Measurements from ENCODE around the gene GRIA2.
"Not testable (repeated sequence)": the region's sequence is repeated elsewhere in the genome, so short reads cannot be mapped to it uniquely, and the experiment has no call there.

GRIA2 gene

DNA sequence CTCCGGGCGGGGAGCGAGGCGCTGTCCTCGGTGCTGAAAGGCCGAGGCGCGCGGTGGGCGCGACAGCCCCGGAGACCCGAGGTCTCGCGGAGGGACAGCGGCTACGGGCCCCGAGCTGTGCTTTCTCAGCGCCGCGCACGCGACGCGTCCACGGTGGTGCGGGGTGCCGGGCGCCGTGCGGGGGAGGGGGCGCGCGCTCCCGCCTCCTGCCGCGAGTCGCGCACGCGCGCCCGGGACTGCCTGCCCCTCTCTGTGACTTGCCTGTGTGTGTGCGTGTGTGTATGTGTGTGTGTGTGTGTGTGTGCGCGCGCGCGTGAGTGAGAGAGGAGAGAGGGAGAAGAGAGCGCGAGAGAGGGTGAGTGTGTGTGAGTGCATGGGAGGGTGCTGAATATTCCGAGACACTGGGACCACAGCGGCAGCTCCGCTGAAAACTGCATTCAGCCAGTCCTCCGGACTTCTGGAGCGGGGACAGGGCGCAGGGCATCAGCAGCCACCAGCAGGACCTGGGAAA, at the start of gene GRIA2:
Gene GRIA2 (plus strand): TSS at position 358 of the 511 bp plus-strand sequence. CDS start 315 bp downstream, outside the sequence.
- peak; percentile 72 for DNase-seq

- DNase-seq: no peak
Measured at GRCh38 chr4:157172011-157172410, 48.5 kb upstream of the GRIA2 start.

GRCh38 chr4:157180268-157180667, 40.3 kb upstream of the GRIA2 start:
- DNase-seq: not testable (repeated sequence)

GRCh38 chr4:157184300-157184699, 36.2 kb upstream of the GRIA2 start:
- no peak for DNase-seq

- no peak for DNase-seq
Measured at GRCh38 chr4:157185363-157185762, 35.2 kb upstream of the GRIA2 start.

DNA sequence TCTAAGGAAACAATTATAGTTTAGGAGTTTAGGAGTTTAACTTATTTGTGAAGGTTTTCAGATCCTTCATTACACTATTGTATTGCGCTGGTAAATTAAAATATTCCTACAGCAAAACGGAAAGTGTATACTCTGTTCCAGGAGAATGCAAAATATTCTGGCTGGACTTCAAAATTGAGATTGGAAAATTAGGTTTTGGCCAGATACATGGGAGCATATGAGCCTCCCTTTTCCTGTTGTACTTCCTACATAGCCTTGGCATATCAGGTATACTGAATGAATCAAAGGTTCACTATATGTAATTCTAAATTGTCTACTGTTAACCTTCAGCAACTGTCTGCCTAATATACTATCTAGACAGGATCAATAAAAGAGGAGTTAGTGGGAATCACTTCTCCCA, 25.2 kb upstream of the GRIA2 start:
- DNase-seq: no peak

- DNase-seq: no peak
Measured at GRCh38 chr4:157196046-157196445, 24.5 kb upstream of the GRIA2 start.

DNA sequence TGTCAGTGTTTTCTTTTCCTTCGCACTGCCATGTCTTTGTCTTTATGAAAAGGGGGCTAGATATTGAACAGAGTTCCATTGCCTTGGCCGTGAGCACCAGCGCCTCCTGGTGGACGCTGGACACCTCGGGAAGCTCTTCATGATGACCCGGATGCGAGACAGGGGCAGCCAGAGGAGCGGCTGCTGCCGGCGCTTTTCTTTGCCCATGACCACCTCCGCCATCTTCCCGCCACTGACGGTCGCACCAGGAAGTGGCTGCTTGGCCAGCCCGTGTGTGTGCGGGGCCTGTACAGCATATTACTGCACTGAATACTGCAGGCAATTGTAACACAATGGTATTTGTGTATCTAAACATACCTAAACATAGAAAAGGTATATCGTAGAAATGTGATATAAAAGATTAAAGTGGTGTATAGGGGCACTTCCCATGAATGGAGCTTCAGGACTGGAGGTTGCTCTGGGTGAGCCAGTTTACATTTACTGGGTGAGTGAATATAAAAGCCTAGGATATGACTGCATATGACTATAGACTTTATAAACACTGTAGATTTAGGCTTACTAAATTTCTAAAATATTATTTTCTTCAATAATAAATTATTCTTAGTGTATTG, 15.8 kb upstream of the GRIA2 start:
- DNase-seq: no peak

DNA sequence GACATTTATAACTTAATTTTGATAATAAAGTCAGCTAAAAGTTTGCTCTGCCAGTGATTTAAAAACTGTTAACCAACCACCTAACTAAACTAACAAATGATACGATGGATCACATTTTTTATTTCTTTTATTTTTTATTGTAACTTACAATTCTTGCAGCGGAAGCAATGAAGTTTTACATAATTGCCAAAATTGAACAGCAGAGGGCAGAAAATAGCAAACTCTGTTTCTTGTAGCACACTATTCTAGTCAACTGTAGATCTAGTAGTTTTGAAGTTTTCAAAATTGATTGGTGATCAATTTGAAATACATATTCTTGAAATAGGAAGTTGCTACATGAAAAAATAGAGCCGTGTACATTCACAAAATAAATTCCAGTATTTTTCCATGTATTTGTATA, 2.8 kb upstream of the GRIA2 start:
- DNase-seq: peak; percentile 27

DNA sequence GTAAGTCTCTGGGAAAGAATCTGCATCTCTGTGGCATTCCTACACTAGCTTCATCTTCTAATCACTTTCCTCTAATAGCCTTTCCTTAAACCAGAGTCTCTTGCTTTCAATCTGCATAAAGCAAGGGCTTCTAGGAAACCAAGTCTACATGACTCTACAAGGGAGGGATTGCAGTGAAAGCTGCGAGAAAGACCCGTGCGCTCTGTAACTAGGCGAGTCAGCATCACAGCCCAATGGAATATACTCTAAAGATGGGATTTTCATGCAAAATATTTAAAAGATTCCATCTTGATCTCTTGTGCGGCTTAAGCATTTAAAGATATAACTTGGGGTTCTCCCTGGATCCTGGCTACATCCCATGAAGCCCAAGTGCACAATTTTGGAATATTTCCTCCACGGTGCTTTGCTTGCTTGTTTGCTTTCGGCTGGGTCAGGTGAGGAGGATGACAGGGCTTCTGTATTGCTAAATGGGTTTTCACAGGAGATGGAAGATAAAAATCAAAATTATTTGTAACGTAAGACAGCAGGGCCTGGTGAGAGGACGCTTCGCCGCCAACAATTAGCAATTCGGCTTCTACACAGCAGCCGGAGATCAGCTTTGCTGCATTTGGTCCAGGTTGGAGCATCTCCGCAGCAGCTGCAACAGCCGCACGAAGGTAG, 687 bp upstream of the GRIA2 start:
- peak; percentile 66 for DNase-seq

GRCh38 chr4:157221426-157221894, 932 bp downstream of the GRIA2 start:
- DNase-seq: no peak

DNA sequence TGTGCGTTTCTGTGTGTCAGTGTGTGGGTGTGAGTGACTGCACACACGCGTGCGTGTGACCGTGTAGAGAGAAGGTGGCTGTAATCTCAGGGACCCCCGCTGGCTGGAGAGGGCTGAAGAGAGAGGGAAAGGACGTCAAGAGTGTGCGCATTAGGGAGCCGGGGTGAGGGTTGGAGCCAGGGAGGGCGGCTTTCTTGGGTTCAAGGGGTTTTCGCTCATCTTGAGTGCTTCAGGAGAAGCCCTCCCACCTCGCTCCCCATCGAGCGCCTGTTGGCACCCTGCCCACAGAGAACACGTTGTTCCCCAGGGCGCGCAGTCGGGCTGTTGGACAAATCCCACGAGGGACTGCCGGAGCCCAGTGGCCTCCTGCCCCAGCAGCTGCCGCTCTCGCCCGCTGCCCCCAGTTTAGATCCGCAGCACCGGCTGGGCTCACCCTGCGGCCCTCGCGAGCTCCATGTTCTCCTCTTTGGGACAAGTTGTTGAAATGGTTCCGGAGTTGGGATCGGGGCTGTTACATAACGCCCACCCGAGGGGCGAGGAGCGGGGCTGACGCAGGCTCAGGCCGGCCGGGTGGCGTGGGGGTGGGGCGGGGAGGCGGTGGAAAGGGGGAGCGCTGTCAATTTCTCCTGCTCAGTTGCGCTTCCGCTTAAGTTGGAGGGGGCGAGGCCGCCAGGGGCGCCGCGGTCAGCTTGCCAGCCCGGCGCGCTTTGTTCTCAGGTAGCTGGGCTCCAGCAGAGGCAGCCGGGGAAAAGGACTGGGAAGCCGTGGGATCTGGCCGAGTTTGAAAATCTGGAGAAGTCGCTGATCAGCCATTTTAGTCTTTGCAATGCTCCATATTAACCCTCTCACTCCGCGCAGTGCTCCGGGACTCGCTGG, 1.6 kb downstream of the GRIA2 start:
- peak; percentile 62 for DNase-seq

DNA sequence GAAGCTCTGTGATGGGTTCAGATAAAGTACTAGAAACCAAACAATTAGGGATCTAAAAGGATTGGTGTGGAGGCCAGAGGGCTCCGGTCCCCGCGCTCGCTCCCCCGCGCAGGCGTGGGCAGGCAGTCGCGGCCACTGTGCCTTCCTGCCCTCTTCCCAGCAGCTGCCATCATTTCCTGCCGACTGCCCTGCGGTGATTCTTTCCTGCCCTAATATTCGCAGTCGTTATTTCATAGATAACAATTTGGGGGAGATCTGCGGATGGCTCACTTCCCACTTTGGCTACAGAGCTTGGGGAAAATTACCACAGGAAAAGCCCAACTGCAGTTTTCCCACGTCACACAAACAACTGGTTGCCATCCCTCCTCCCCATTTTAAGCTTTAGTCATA, 2.2 kb downstream of the GRIA2 start:
- no peak for DNase-seq

DNA sequence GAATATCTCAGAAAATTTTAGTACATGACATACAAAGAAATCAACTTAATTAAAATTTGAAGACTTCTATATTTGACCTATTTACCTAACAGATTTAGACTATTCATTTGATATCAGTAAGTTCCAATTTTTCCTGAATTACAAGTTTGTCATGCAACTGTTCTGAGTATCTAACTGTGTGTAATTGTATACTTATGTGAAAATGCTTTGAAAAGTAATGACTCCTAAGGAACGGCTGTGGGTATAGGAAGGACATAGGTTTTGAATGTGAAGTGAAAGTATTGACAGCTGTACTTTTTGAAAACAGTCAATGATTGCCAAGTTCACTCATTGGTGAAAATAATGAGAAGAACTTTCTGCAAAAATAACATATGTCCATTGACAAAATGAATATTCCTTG, 2.9 kb downstream of the GRIA2 start:
- DNase-seq: no peak

- no peak for DNase-seq
Measured at GRCh38 chr4:157225096-157225495, 4.6 kb downstream of the GRIA2 start.

GRCh38 chr4:157226035-157226434, 5.5 kb downstream of the GRIA2 start:
- DNase-seq: no peak

DNA sequence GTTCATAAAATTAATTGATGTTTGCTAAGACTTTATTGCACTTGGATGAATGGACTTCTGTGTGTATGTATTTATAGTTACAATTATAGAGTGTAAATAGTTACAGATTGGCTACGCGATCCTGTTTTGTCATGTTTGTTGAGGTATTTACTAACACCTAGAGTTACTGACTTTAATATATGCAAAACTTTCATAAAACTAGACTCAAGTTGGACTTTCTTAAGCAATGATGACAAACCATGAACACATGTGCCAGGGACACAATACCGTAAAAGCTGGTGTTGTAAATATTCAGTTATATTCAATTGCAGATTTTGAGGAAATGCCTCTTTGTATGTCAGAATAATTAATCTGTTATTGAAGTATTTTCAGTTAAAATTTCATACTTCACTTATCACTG, 6.1 kb downstream of the GRIA2 start:
- no peak for DNase-seq

DNA sequence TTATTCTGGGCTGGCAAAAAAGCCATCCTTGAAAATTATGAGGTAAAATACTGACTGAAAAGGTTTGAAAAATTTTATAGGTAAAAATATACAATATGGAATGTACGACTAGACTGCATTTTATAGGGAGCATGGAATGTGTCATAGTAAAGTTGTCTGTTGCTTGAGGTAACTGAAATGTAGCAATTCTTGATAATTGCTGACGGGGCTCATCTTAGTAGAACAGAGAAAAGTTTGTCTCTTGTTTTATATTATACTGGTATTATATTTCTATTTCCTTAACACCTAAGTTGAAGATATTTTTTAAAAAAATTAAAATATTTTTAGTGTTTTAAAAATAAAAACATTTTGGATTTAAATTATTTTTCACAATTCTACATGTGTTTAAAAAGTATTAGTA, 11.0 kb downstream of the GRIA2 start:
- DNase-seq: no peak

GRCh38 chr4:157242871-157243270, 22.3 kb downstream of the GRIA2 start:
- DNase-seq: no peak

GRCh38 chr4:157244348-157244747, 23.8 kb downstream of the GRIA2 start:
- DNase-seq: no peak

DNA sequence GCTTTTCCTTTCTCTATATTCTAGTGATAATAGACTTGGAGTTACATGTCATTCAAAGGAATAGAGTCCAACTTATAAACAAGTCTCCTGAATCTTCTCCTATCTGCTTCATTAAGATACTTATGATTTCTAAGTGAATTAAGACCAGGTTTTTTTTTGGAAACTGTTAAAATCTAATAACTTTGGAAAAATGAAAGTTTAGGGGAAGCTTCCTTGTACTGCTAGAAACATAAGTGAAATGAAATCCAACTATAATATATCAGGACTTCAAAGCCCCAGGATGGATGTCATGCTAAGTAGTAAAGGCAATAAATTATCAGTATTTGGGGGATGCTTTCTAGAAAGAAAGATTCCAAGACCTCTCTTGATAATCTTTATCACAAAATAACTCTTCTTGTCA, 24.8 kb downstream of the GRIA2 start:
- no peak for DNase-seq

DNA sequence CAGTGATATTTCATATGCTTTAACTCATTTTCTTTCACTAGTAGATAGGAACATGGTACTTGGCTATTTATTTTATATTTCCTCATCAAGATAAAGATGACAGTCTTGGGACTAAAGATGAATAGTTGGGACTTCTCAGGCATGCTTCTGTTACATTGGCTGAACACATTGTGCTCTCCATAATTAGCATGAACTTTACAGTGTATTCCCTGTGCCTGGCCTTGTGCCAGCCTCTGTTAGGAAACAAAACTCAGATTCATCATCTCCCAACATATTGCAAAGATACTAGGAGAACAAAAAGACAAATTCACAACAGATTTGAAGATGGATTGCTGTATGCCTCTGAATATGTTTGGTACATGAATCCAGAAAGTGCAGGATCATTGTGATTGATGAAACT, 26.4 kb downstream of the GRIA2 start:
- DNase-seq: no peak

DNA sequence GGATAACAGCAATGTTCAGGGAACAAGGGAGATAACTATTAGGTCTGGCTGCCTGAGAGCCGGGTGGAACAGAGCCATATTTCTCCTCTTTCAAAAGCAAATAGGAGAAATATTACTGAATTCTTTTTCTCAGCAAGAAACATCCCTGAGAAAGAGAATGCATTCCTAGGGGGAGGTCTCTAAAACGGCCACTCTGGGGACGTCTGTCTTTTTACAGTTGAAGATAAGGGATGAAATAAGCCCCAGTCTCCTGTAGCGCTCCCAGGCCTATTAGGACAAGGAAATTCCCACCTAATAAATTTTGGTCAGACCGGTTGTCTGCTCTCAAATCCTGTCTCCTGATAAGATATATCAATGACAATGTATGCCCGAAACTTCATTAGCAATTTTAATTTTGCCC, 37.6 kb downstream of the GRIA2 start:
- not testable (repeated sequence) for DNase-seq

DNA sequence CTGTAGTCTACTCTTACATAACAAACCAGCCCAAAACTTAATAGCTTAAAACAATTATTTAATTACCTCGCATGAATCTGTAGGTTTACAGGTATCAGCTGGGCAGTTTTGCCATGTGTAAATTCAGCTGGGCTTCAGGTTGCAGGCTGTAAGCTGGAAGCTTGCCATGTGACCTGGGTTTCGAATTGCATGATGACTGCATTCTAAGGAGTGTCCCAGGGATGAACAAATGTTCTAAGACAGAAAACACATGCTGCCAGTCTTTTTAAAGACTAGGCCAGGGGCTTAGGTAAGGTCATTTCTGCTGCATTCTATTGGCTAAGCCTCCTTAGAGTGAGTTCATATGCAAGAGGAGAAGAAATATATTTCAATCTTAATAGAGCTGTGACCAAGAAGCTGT, 44.8 kb downstream of the GRIA2 start:
- peak; percentile 25 for DNase-seq

All from NCI-H345 (cell line).